Uterus (tissue), 2 donors: ENCODE measurements around the gene SLC22A23.

ENCODE experiments used
- POLR2A ChIP-seq, 2 donors: fragments of 450-650 bp; IDR thresholded peaks; one replicate each; pipeline ENCODE4 v1.6.1; 2016; ENCODE audit warnings: antibody characterized with exemption in 2 of 2, mild to moderate bottlenecking in 1 of 2, moderate library complexity in 1 of 2
- TF ChIP-seq, protein P1 (sequence below), 4 experiments: fragments of 200-600 bp in 2 of 4; fragments of 450-650 bp in 2 of 4; sonication (generic) in 2 of 4; IDR thresholded peaks; one replicate each; pipeline ENCODE4 v1.5.1; 2016 to 2019; ENCODE audit warnings: antibody characterized with exemption in 4 of 4, mild to moderate bottlenecking in 2 of 4, moderate library complexity in 1 of 4

DNA sequence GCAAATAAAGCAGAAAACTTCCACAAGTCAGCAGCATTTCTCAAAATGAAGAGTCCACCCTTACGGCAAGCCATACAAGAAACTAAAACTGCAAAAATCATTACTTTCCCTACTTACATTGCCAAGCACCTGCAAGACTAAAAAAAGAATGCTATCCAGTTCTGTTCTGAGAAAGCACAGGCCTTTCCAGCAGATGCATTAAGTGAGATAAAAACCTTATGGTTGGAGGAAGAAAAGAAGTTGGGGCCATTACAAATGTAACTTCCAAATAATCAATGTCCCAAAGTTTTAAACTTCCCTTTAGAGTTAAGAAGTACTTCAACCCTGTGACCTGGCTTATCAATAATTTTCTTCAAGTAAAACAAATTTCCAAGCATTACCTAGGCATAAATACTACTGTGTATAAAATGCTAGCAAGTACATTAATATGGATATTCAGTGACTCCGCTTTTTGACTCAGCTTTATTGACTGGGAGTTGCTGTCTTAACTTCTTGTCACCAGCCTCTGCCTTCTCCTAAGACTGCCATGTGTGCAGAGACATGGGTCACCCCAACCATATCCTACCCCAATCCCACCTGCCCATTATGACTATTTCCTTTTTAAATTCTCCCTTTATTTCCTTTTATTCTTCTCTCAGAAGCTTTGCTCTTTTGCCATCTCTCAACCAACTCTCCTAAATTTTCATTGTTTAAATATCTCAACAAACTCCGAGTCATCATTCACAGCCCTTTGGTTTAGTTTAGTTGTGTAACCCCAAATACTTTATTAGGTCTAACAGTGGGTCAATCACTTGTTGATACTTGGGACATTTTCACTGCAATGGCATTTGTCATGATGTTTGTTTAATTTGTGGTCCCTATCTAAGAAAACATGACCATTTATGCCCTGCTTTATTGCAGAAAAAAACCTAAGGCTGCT, 49.7 kb downstream of the SLC22A23 start:
- TF ChIP-seq, protein P1, sequence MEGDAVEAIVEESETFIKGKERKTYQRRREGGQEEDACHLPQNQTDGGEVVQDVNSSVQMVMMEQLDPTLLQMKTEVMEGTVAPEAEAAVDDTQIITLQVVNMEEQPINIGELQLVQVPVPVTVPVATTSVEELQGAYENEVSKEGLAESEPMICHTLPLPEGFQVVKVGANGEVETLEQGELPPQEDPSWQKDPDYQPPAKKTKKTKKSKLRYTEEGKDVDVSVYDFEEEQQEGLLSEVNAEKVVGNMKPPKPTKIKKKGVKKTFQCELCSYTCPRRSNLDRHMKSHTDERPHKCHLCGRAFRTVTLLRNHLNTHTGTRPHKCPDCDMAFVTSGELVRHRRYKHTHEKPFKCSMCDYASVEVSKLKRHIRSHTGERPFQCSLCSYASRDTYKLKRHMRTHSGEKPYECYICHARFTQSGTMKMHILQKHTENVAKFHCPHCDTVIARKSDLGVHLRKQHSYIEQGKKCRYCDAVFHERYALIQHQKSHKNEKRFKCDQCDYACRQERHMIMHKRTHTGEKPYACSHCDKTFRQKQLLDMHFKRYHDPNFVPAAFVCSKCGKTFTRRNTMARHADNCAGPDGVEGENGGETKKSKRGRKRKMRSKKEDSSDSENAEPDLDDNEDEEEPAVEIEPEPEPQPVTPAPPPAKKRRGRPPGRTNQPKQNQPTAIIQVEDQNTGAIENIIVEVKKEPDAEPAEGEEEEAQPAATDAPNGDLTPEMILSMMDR (IDR thresholded peaks at IDR 0.05): no peak
- no peak for TF ChIP-seq POLR2A (IDR thresholded peaks at IDR 0.05)
